H9 (cell line): ENCODE results near the gene CADPS2. TPM values are rescaled to one million over a fixed set of nuclear protein-coding genes. Genes with fewer than 3 reads are reported as not detected.

ENCODE experiments used
- DNase-seq: peaks from one replicate; pipeline ENCODE4 v3.0.0-alpha.2; 2017
- H2AFZ ChIP-seq: one replicate; pipeline ENCODE4 v1.6.1; 2013; ENCODE audit warnings: mild to moderate bottlenecking, low read length, control low read depth, moderate library complexity
- H2AK5ac ChIP-seq: 2 replicates; pipeline ENCODE4 v1.6.1; 2013; ENCODE audit warnings: low read length, control low read depth, mixed read lengths; ENCODE audit not compliant: insufficient read length
- H2BK120ac ChIP-seq: one replicate; pipeline ENCODE4 v1.6.1; 2013; ENCODE audit warnings: low read depth, mild to moderate bottlenecking, low read length, control low read depth, inconsistent platforms; ENCODE audit not compliant: poor library complexity, severe bottlenecking
- H2BK12ac ChIP-seq: 2 replicates; pipeline ENCODE4 v1.6.1; 2013; ENCODE audit warnings: low read length, control low read depth, mixed read lengths, low read depth; ENCODE audit not compliant: insufficient read length
- H2BK15ac ChIP-seq: 2 replicates; pipeline ENCODE4 v1.6.1; 2013; ENCODE audit warnings: low read depth, low read length, control low read depth
- H2BK20ac ChIP-seq: one replicate; pipeline ENCODE4 v1.6.1; 2013; ENCODE audit warnings: low read depth, mild to moderate bottlenecking, low read length, control low read depth, inconsistent platforms; ENCODE audit not compliant: poor library complexity, severe bottlenecking
- H2BK5ac ChIP-seq: 2 replicates; pipeline ENCODE4 v1.6.1; 2013; ENCODE audit warnings: low read length, control low read depth, mixed read lengths; ENCODE audit not compliant: insufficient read length
- H3K14ac ChIP-seq: 2 replicates; pipeline ENCODE4 v1.6.1; 2013; ENCODE audit warnings: low read length, control low read depth; ENCODE audit not compliant: insufficient read depth
- H3K18ac ChIP-seq: 2 replicates; pipeline ENCODE4 v1.6.1; 2013; ENCODE audit warnings: low read depth, mild to moderate bottlenecking, mixed read lengths, low read length, control low read depth; ENCODE audit not compliant: insufficient read length
- H3K23ac ChIP-seq: 2 replicates; pipeline ENCODE4 v1.6.1; 2013; ENCODE audit warnings: low read length, control low read depth, mixed read lengths, low read depth; ENCODE audit not compliant: insufficient read length
- H3K23me2 ChIP-seq: 2 replicates; pipeline ENCODE4 v1.6.1; 2013; ENCODE audit warnings: low read depth, mild to moderate bottlenecking, mixed read lengths, low read length, control low read depth; ENCODE audit not compliant: insufficient read length, poor library complexity, severe bottlenecking
- H3K27ac ChIP-seq: 2 replicates; pipeline ENCODE4 v1.5.1; 2013; ENCODE audit warnings: low read length, control low read depth, mixed read lengths, low read depth; ENCODE audit not compliant: insufficient read length
- H3K27me3 ChIP-seq: 2 replicates; pipeline ENCODE4 v1.6.1; 2013; ENCODE audit warnings: low read length, control low read depth, inconsistent platforms; ENCODE audit not compliant: insufficient read depth
- H3K4ac ChIP-seq: 2 replicates; pipeline ENCODE4 v1.6.1; 2013; ENCODE audit warnings: low read depth, mild to moderate bottlenecking, control low read depth, inconsistent platforms, low read length, moderate library complexity
- H3K4me1 ChIP-seq: 2 replicates; pipeline ENCODE4 v1.6.1; 2013; ENCODE audit warnings: low read length, control low read depth, inconsistent platforms; ENCODE audit not compliant: insufficient read depth
- H3K4me2 ChIP-seq: 2 replicates; pipeline ENCODE4 v1.6.1; 2013; ENCODE audit warnings: low read length, control low read depth, mixed read lengths; ENCODE audit not compliant: insufficient read length, insufficient read depth
- H3K56ac ChIP-seq: 2 replicates; pipeline ENCODE4 v1.6.1; 2013; ENCODE audit warnings: low read depth, mild to moderate bottlenecking, mixed read lengths, low read length, control low read depth; ENCODE audit not compliant: insufficient read length
- H3K79me1 ChIP-seq: 2 replicates; pipeline ENCODE4 v1.6.1; 2013; ENCODE audit warnings: low read depth, mild to moderate bottlenecking, moderate library complexity, low read length, control low read depth, inconsistent platforms; ENCODE audit not compliant: insufficient read depth, poor library complexity, severe bottlenecking
- H3K79me2 ChIP-seq: 2 replicates; pipeline ENCODE4 v1.6.1; 2013; ENCODE audit warnings: low read length, control low read depth, inconsistent platforms; ENCODE audit not compliant: insufficient read depth
- H3K9ac ChIP-seq: 2 replicates; pipeline ENCODE4 v1.6.1; 2013; ENCODE audit warnings: low read length, control low read depth, mixed read lengths; ENCODE audit not compliant: insufficient read length; ENCODE audit errors: extremely low read depth
- H3K9me3 ChIP-seq: one replicate; pipeline ENCODE4 v1.6.1; 2013; ENCODE audit warnings: low read depth, low read length, inconsistent platforms; ENCODE audit not compliant: control insufficient read depth
- H3T11ph ChIP-seq: one replicate; pipeline ENCODE4 v1.6.1; 2013; ENCODE audit warnings: mild to moderate bottlenecking, low read length, control low read depth, inconsistent platforms
- H4K20me1 ChIP-seq: one replicate; pipeline ENCODE4 v1.6.1; 2013; ENCODE audit not compliant: control insufficient read depth, insufficient read length, insufficient read depth
- H4K5ac ChIP-seq: 2 replicates; pipeline ENCODE4 v1.6.1; 2013; ENCODE audit warnings: low read depth, mild to moderate bottlenecking, mixed read lengths, low read length, control low read depth; ENCODE audit not compliant: insufficient read length
- H4K8ac ChIP-seq: replicated peaks from 2 replicates; pipeline ENCODE4 v1.6.1; 2013; ENCODE audit warnings: low read length, control low read depth, mixed read lengths, low read depth; ENCODE audit not compliant: insufficient read length
- H4K91ac ChIP-seq: 2 replicates; pipeline ENCODE4 v1.6.1; 2013; ENCODE audit warnings: low read depth, mild to moderate bottlenecking, moderate library complexity, mixed read lengths, low read length, control low read depth; ENCODE audit not compliant: insufficient read length
- H3K27ac Mint-ChIP-seq, 3 experiments: 2 replicates in 2 of 3; 3 replicates in 1 of 3; pipeline ENCODE4 v1.8.0; 2020 to 2021; ENCODE audit warnings: mixed read lengths in 3 of 3, mild to moderate bottlenecking in 1 of 3, moderate library complexity in 1 of 3
- H3K27me3 Mint-ChIP-seq: 2 replicates; pipeline ENCODE4 v1.8.0; 2021; ENCODE audit warnings: low read depth, mild to moderate bottlenecking, moderate library complexity, mixed read lengths
- H3K36me3 Mint-ChIP-seq, 3 experiments: 2 replicates in 2 of 3; 3 replicates in 1 of 3; pipeline ENCODE4 v1.8.0; 2020 to 2021; ENCODE audit warnings: low read depth in 3 of 3, mixed read lengths in 3 of 3; ENCODE audit not compliant: insufficient read depth in 1 of 3
- H3K4me1 Mint-ChIP-seq, 2 experiments: 2 replicates each; pipeline ENCODE4 v1.8.0; 2020; ENCODE audit warnings: mixed read lengths in 2 of 2
- H3K4me3 Mint-ChIP-seq, 2 experiments: 2 replicates in 1 of 2; 3 replicates in 1 of 2; pipeline ENCODE4 v1.8.0; 2020 to 2021; ENCODE audit warnings: mild to moderate bottlenecking in 2 of 2, mixed read lengths in 2 of 2, moderate library complexity in 1 of 2
- H3K9me3 Mint-ChIP-seq, 2 experiments: 2 replicates in 1 of 2; 3 replicates in 1 of 2; pipeline ENCODE4 v1.8.0; 2020; ENCODE audit warnings: mild to moderate bottlenecking in 2 of 2, mixed read lengths in 2 of 2, moderate library complexity in 1 of 2
- CTCF ChIP-seq: fragments of 200-600 bp; sonication (generic); conservative IDR thresholded peaks from 3 replicates; pipeline ENCODE4 v1.8.0; 2021; ENCODE audit warnings: antibody characterized with exemption, mild to moderate bottlenecking
- WGBS: extraction: QIAGEN DNeasy Blood & Tissue Kit; methylation state at CpG from one replicate; pipeline ENCODE4 v1.1.7; 2013; ENCODE audit warnings: missing lambda C conversion rate, low lambda C conversion rate, mixed read lengths; ENCODE audit not compliant: insufficient read length; ENCODE audit errors: extremely low coverage; 5-methylcytosine and 5-hydroxymethylcytosine counted together
- total RNA-seq: library from RNA; stranded (reverse); gene quantifications from 2 replicates; pipeline ENCODE4 v1.2.1, GENCODE V29; 2021

The CADPS2 gene
- total RNA-seq, 1 experiment from 2014 or later: 7.1 TPM

GRCh38 chr7:122363144-122363543 is 523.1 kb downstream of the CADPS2 start:
- no peak overlapping the region for H3K18ac ChIP-seq
- H3T11ph ChIP-seq: no peak overlapping the region
- no peak for DNase-seq
- no peaks in the 10 kb centered on the region for H3K79me2 ChIP-seq
- TF ChIP-seq CTCF: no peak
- 0 out of 7 replicates have a peak, but pooled peaks cover 0 to 5% (median 0%) of the 10 kb centered on the region in 3 experiments for H3K36me3 Mint-ChIP-seq
- no peak overlapping the region for H3K56ac ChIP-seq
- no peak overlapping the region for H2AK5ac ChIP-seq
- H3K27ac ChIP-seq: no peak overlapping the region
- no peaks in the 10 kb centered on the region for H3K79me1 ChIP-seq
- H3K14ac ChIP-seq: no peak overlapping the region
- H3K9me3 ChIP-seq: no peaks in the 10 kb centered on the region
- no peak overlapping the region for H2BK20ac ChIP-seq
- no peaks in the 10 kb centered on the region; a peak in 1 of 5 replicates for H3K9me3 Mint-ChIP-seq
- no peak overlapping the region for H2BK120ac ChIP-seq
- no peaks in the 10 kb centered on the region for H4K20me1 ChIP-seq
- H2BK15ac ChIP-seq: no peak overlapping the region
- H3K23me2 ChIP-seq: no peaks in the 10 kb centered on the region
- H3K27me3 Mint-ChIP-seq: no peaks in the 10 kb centered on the region
- no peak overlapping the region for H3K4me2 ChIP-seq
- peaks cover 24 to 27% of the 10 kb centered on the region in 2 experiments for H3K4me1 Mint-ChIP-seq
- H3K4ac ChIP-seq: no peak overlapping the region
- H3K4me1 ChIP-seq: peaks cover 5% of the 10 kb centered on the region; the same call in 1 of the 2 replicates
- no peak overlapping the region for H2BK12ac ChIP-seq
- H2AFZ ChIP-seq: no peak overlapping the region
- no peaks in the 10 kb centered on the region for H3K27me3 ChIP-seq
- WGBS: no CpG with 5 or more reads among the region's 2 CpGs
- no peak overlapping the region for H3K23ac ChIP-seq
- H3K27ac Mint-ChIP-seq: 0 out of 7 replicates have a peak overlapping the region, but pooled peaks of 1 of the 3 experiments have one; percentile 54
- no peak overlapping the region for H2BK5ac ChIP-seq
- H3K9ac ChIP-seq: no peak overlapping the region
- H3K4me3 Mint-ChIP-seq: no peak overlapping the region
- no peak overlapping the region for H4K5ac ChIP-seq
- no peak overlapping the region for H4K91ac ChIP-seq
- H4K8ac ChIP-seq: no peak overlapping the region
